ENCODE data around the gene NOSTRIN. TPM values are rescaled to one million over a fixed set of nuclear protein-coding genes. Genes with fewer than 3 reads are reported as not detected.
A peak's percentile ranks its signal among the peaks of the same experiment; 100 is the strongest.

NOSTRIN gene
- total RNA-seq, 4 donors from 2014 or later: 16.3 to 197 (median 70.6) TPM

DNA sequence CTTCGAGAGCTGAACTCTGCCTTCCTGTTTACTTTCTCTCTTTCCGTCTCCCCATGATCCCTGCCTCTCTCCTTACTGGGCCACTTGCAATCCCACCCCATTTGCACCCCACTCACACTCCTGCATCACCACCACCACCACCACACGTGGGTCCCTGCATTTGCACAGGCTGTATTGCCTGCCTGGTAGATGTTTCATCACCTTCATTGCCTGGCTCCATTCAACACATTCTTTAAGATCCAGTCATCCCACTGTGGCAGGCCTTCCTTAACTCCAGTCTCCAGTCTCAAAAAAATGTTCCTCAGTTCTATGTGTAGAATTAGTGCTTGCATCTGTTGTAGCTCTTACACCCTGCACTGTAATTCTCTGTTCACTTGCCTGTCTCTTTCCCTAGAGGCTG lies 13.9 kb downstream of the NOSTRIN start:
- ATAC-seq (ENCODE audit: low FRiP score) (peak; percentile 86), DNase-seq (ENCODE audit: low spot score) (no peak)
- TF ChIP-seq, protein P1, sequence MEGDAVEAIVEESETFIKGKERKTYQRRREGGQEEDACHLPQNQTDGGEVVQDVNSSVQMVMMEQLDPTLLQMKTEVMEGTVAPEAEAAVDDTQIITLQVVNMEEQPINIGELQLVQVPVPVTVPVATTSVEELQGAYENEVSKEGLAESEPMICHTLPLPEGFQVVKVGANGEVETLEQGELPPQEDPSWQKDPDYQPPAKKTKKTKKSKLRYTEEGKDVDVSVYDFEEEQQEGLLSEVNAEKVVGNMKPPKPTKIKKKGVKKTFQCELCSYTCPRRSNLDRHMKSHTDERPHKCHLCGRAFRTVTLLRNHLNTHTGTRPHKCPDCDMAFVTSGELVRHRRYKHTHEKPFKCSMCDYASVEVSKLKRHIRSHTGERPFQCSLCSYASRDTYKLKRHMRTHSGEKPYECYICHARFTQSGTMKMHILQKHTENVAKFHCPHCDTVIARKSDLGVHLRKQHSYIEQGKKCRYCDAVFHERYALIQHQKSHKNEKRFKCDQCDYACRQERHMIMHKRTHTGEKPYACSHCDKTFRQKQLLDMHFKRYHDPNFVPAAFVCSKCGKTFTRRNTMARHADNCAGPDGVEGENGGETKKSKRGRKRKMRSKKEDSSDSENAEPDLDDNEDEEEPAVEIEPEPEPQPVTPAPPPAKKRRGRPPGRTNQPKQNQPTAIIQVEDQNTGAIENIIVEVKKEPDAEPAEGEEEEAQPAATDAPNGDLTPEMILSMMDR (IDR thresholded peaks at IDR 0.05): no peak

DNA sequence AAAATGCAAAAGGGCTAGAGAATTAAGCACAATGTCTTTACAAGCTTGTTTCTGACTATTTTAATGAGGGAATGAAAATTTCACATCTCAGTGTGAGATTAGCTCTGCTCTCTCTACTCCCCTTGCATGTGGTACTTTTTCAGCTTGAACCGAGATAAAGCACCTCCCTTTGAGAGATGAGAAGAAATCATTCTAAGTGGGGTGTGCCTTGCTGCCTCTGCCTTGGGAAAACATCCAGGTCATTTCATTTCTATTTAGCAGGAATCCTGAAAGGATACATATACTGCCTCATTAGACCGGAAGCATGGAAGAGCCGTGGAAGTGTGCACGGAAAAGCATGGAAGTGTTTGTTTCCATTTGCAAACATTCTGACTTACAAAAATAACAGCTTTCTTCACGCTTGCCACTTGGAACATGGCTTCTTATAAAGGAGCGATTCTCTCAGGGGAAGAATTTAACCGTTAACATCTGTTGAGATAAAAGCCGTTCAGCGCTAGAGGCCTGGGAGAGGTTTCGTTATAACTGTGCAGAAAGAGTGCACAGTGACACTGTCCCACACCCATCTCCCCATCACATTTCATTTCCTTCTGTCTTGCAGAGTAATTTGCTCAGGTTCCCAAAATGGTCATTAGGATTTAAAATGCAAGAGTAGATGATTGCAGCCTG lies 16.7 kb downstream of the NOSTRIN start:
- DNase-seq (ENCODE audit: low spot score) (no peak), ATAC-seq (ENCODE audit: low FRiP score) (no peak)
- TF ChIP-seq, protein P1 (IDR thresholded peaks at IDR 0.05): no peak

DNA sequence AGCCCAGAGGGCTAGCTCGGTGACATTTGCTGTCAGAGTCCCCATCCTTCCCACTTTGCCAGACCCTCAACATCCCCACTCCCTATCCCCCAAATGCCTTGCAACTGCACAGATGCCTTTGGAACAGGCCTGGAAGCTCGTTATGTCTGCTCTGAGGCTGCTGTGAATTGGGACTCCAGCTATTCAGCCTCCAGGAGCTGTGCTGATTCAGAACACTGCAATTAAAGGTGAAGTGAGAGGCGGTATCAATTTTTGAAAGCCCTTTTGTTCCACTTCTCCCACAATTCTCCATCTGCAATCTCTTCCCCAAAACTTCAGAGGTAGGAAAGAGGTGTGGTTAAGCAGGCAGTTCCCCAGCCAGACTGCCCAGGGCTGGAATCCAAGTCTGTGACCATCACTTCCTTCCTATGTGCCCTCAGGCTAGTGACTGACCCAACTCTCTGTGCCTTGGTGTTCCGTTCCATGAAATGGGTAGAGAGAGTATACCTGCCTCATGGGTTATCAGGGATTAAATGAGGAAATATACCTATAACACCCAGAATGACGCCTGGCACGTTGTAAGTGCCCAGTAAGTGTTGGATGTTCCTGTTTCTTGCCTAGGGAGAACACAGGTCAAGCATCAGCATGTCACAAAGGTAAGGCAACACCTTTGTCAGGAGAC lies 17.5 kb downstream of the NOSTRIN start:
- ATAC-seq (ENCODE audit: low FRiP score): no peak

DNA sequence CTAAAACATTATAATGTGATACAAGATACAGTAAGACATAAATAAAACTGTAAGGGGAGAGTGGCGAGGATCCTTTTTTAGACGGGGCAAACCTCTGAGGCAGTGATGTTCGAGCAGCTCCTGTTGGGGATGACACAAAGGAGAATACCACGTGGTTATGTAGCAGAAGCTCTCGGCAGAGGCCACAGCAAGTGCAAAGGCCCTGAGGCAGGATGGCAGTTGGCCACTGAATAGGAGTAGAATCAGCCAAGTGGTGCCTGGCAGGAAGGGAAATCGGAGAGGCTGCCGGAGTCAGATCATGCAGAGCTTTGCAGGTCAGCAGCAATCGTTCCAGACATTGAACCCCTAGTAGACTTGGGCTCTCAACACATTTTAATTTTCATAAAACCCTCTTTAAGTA lies 19.1 kb downstream of the NOSTRIN start:
- ATAC-seq (ENCODE audit: low FRiP score) (no peak), DNase-seq (ENCODE audit: low spot score) (no peak)
- TF ChIP-seq, protein P1 (IDR thresholded peaks at IDR 0.05): no peak

More for the DNA sequence above, 17.5 kb downstream of the NOSTRIN start:
- DNase-seq (ENCODE audit: low spot score): no peak
- TF ChIP-seq, protein P1 (IDR thresholded peaks at IDR 0.05): no peak

DNA sequence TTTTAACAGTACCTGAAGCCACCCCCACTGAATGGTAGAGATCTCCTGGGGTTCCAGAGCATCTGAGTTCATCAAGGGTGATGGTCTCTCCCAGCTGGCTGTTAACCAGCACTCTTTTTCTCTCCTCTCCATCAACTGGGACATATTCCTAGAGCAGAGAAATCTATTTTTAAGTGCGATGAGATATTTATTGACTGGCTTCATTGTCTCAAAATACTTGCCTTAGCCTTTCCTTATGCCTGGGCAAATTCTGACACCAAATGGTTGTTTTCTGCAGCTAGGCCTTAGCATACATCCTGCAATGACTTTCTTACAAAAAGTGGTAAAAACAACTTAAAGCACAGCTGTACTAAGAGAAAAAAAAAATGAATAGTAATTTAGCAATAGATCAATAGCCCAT lies 19.6 kb downstream of the NOSTRIN start:
- DNase-seq (ENCODE audit: low spot score): no peak
- ATAC-seq (ENCODE audit: low FRiP score): no peak
- TF ChIP-seq, protein P1 (IDR thresholded peaks at IDR 0.05): no peak

DNA sequence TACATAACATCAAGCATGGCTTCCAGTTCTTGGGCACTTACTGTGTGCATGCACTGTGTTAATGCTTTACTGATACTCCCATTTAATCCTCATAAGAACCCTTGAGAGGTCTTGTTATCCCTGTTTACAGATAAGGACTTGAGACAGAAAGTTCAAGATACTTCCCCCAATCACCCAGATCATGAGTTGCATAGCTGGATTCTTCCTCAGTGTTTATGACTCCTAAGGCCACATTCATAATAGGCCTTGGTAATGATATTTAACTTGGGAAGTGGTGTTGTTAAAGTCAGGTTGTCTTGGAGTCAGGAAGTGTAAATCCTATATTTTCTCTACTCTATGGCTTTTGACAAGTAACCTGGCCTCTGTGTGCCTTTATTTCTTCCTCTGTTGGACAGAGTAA lies 22.7 kb downstream of the NOSTRIN start:
- no peak for DNase-seq (ENCODE audit: low spot score)
- ATAC-seq (ENCODE audit: low FRiP score): no peak
- TF ChIP-seq, protein P1 (IDR thresholded peaks at IDR 0.05): no peak

DNA sequence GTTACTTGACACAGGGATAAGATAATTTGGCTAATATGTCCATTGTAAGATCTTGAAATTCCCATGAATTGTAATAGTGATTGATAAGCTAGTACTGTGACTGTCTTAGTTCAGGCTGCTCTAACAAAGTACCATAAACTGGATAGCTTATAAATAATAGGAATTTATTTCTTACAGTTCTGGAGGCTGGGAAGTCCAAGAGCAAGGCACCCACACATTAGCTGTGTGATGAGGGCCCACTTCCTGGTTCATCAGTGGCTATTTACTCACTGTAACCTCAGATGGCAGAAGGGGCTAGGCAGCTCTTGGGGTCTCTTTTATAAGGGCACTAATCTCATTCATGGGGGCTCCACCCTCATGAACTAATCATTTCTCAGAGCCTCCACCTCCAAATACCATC lies 28.5 kb downstream of the NOSTRIN start:
- TF ChIP-seq, protein P1 (IDR thresholded peaks at IDR 0.05): no peak

More for the DNA sequence above, 28.5 kb downstream of the NOSTRIN start:
- DNase-seq (ENCODE audit: low spot score) (no peak), ATAC-seq (ENCODE audit: low FRiP score) (no peak)
